K562 (cell line): ENCODE data around the gene DST. TPM values are rescaled to one million over a fixed set of nuclear protein-coding genes. Genes with fewer than 3 reads are reported as not detected.

Source experiments
- ATAC-seq: fragments of 200-7000 bp; cut with Tn5 transposase; 3 replicates; pipeline ENCODE4 v1.9.1; 2020; ENCODE audit warnings: moderate library complexity
- BruUV-seq: library from RNA; stranded (reverse); fragments of 400-500 nt; replicated peaks from 2 replicates; lab custom pipeline; 2021; lab: Mats Ljungman, UMichigan
- CTCF ChIA-PET: fragments of 300-600 bp; formaldehyde crosslinking; extraction: SDS; loops from one replicate; lab custom pipeline; 2021; ENCODE audit warnings: low intra/inter-chr PET ratio; lab: Yijun Ruan, JAX
- POLR2A ChIA-PET: fragments of 300-600, 350-650 bp; sonication (Branson Sonifier 250); formaldehyde crosslinking; extraction: SDS; loops from one replicate; lab custom pipeline; 2021; ENCODE audit warnings: antibody characterized with exemption, inconsistent platforms; lab: Yijun Ruan, JAX
- DNase-seq, 4 experiments: peaks; one replicate each; pipeline versions ENCODE4 v3.0.0 to v3.0.0-alpha.2; 2011 to 2018; ENCODE audit warnings: low spot score in 3 of 4, mixed read lengths in 3 of 4; ENCODE audit errors: extremely low read depth in 1 of 4
- FAIRE-seq: peaks from 2 replicates; lab custom pipeline; 2011; peaks lifted over from hg19 to GRCh38; lab: Jason Lieb, UNC
- H2AFZ ChIP-seq: 2 replicates; pipeline ENCODE4 v1.6.0; 2011; ENCODE audit warnings: low read depth, low read length, control low read depth, inconsistent platforms
- H3K27ac ChIP-seq: fragments of 200-600 bp; 3 replicates; pipeline ENCODE4 v1.8.0; 2011; ENCODE audit warnings: low read depth, mild to moderate bottlenecking, control low read depth, inconsistent platforms, low read length, moderate library complexity, mixed read lengths; ENCODE audit errors: extremely low read depth
- H3K27me3 ChIP-seq, 2 experiments: fragments of 300-600 bp in 1 of 2; 2 replicates in 1 of 2; 3 replicates in 1 of 2; pipeline versions ENCODE4 v1.6.0 to v1.8.0; 2011; ENCODE audit warnings: inconsistent platforms in 2 of 2, low read length in 2 of 2, mild to moderate bottlenecking in 1 of 2, mixed read lengths in 1 of 2, moderate library complexity in 1 of 2; ENCODE audit not compliant: control insufficient read depth in 2 of 2, insufficient read depth in 2 of 2
- H3K36me3 ChIP-seq: fragments of 300-600 bp; 3 replicates; pipeline ENCODE4 v1.8.0; 2011; ENCODE audit warnings: mild to moderate bottlenecking, low read length, inconsistent platforms; ENCODE audit not compliant: control insufficient read depth, insufficient read depth
- H3K4me1 ChIP-seq, 2 experiments: fragments of 200-600 bp in 1 of 2; replicated peaks in 1 of 2; 2 replicates in 1 of 2; 3 replicates in 1 of 2; pipeline versions ENCODE4 v1.5.1 to v1.8.0; 2011; ENCODE audit warnings: inconsistent platforms in 2 of 2, low read length in 2 of 2, mild to moderate bottlenecking in 1 of 2, mixed read lengths in 1 of 2, moderate library complexity in 1 of 2; ENCODE audit not compliant: control insufficient read depth in 2 of 2, insufficient read depth in 2 of 2
- H3K4me2 ChIP-seq: 2 replicates; pipeline ENCODE4 v1.6.1; 2011; ENCODE audit warnings: low read length, control low read depth, inconsistent platforms, mixed read lengths; ENCODE audit not compliant: insufficient read depth
- H3K4me3 ChIP-seq: fragments of 200-600 bp; sonication (generic), shearing (Covaris generic); 2 replicates; pipeline ENCODE4 v1.5.1; 2016; ENCODE audit warnings: control low read depth, inconsistent platforms
- H3K79me2 ChIP-seq: fragments of 200-600 bp; 3 replicates; pipeline ENCODE4 v1.8.0; 2011; ENCODE audit warnings: low read length, inconsistent platforms; ENCODE audit not compliant: control insufficient read depth, insufficient read depth
- H3K9ac ChIP-seq, 2 experiments: 2 replicates each; pipeline versions ENCODE4 v1.6.0 to v1.6.1; 2011; ENCODE audit warnings: low read depth in 2 of 2, low read length in 2 of 2, control low read depth in 1 of 2, inconsistent platforms in 1 of 2, mild to moderate bottlenecking in 1 of 2, mixed read lengths in 1 of 2; ENCODE audit not compliant: insufficient read depth in 1 of 2
- H3K9me1 ChIP-seq: one replicate; pipeline ENCODE4 v1.6.0; 2011; ENCODE audit warnings: inconsistent platforms, mild to moderate bottlenecking, low read length, moderate library complexity; ENCODE audit not compliant: control insufficient read depth, insufficient read depth
- H3K9me3 ChIP-seq: replicated peaks from 2 replicates; pipeline ENCODE4 v1.5.1; 2011; ENCODE audit warnings: low read depth, low read length, inconsistent platforms; ENCODE audit not compliant: control insufficient read depth, insufficient read depth
- H4K20me1 ChIP-seq: replicated peaks from 2 replicates; pipeline ENCODE4 v1.6.1; 2011; ENCODE audit warnings: low read length, inconsistent platforms, mixed read lengths; ENCODE audit not compliant: control insufficient read depth, insufficient read depth
- CTCFL ChIP-seq: IDR thresholded peaks from 2 replicates; pipeline ENCODE4 v1.6.1; 2011; ENCODE audit warnings: borderline replicate concordance, low read depth, mild to moderate bottlenecking, moderate library complexity, low read length; ENCODE audit not compliant: insufficient read depth, poor library complexity, severe bottlenecking
- ZBTB26 ChIP-seq: fragments of 450-650 bp; formaldehyde crosslinking; IDR thresholded peaks from 2 replicates; pipeline ENCODE4 v1.4.0; 2022; ENCODE audit warnings: missing genetic modification characterization
- ZNF121 ChIP-seq: sonication (generic); formaldehyde crosslinking; conservative IDR thresholded peaks from 2 replicates; pipeline ENCODE4 v1.8.0; 2022; ENCODE audit warnings: missing genetic modification reagents
- ZNF174 ChIP-seq: fragments of 250-450 bp; sonication (Bioruptor Pico); IDR thresholded peaks from 2 replicates; pipeline ENCODE4 v1.4.0; 2020; ENCODE audit warnings: mild to moderate bottlenecking
- ZNF398 ChIP-seq: fragments of 250-450 bp; sonication (Bioruptor Pico); IDR thresholded peaks from 2 replicates; pipeline ENCODE4 v1.8.0; 2021; ENCODE audit warnings: moderate library complexity, mild to moderate bottlenecking, inconsistent platforms
- WGBS: fragments of 100-300 bp; shearing (Covaris generic); methylation state at CpG from one replicate; pipeline ENCODE4 v1.1.6; 2016; ENCODE audit warnings: low coverage, mixed read lengths; ENCODE audit not compliant: insufficient coverage; ENCODE audit errors: missing lambda C conversion rate; 5-methylcytosine and 5-hydroxymethylcytosine counted together
- in situ Hi-C: fragments of 300-500 bp; cut with MboI; formaldehyde crosslinking; loops from 4 replicates; pipeline ENCODE4 v1.15.0; 2018; ENCODE audit warnings: inconsistent platforms, mixed read lengths
- intact Hi-C: fragments of 100-400 bp; cut with micrococcal nuclease; formaldehyde crosslinking; loops from 2 replicates; pipeline ENCODE4 v1.14.2; 2022
- polyA plus RNA-seq, 8 experiments: library from polyadenylated mRNA; depleted of rRNA in 4 of 8; stranded (reverse) in 5 of 8; unstranded in 3 of 8; fragments of >200 nt; fragmentation: Nextera tagmentation in 2 of 8; fragmentation: Illumina TruSeq in 1 of 8; extraction: Ambion mirVana in 2 of 8; extraction: Trizol in 1 of 8; gene quantifications; 2 replicates each; pipeline versions ENCODE4 v1.2.1 to v1.2.3, GENCODE V29; 2011 to 2014; ENCODE audit warnings: inconsistent platforms in 1 of 8, missing spikeins in 1 of 8
- total RNA-seq, 7 experiments: library from RNA; depleted of rRNA in 6 of 7; stranded (reverse); fragments of >200 nt in 6 of 7; fragmentation: Illumina TruSeq in 2 of 7; extraction: Trizol in 2 of 7; gene quantifications; 2 replicates each; pipeline versions ENCODE4 v1.2.1 to v1.2.3, GENCODE V29; 2011 to 2021; ENCODE audit warnings: low replicate concordance in 1 of 7

The DST gene
- total and polyA plus RNA-seq, 9 of the 15 experiments (the other 6 are each of a cell fraction or from before 2014, with no cell fraction given): 5.2 to 21.9 (median 13.3) TPM

- Histone ChIP-seq H2AFZ (no peak overlapping the region), H3K4me2 (no peak overlapping the region), H3K9ac (no peak overlapping the region), H3K9me1 (no peaks in the 10 kb centered on the region), H3K9me3 (no peaks in the 10 kb centered on the region), H3K4me3 (no peak overlapping the region), H3K36me3 (no peaks in the 10 kb centered on the region), H3K4me1 (no peaks in the 10 kb centered on the region), H3K27me3 (peaks cover 0 to 4% of the 10 kb centered on the region in 2 experiments; a peak in 2 of 5 replicates), H3K79me2 (no peaks in the 10 kb centered on the region), H4K20me1 (no peaks in the 10 kb centered on the region), H3K27ac (no peak overlapping the region)
- CTCF ChIA-PET: no interaction called here
- ATAC-seq: no peak
- in situ Hi-C loops: no loop called here
- no peak for DNase-seq
- no peak for FAIRE-seq
- BruUV-seq: no TSS peak
- POLR2A ChIA-PET: no interaction called here
- WGBS: 0% methylated on average over 2 of the region's 2 CpGs
- TF ChIP-seq ZNF174 (CRISPR knock-in tag) (no peak), ZNF121 (CRISPR knock-in tag) (no peak), ZNF398 (CRISPR knock-in tag) (no peak), CTCFL (no peak), ZBTB26 (no peak)
- intact Hi-C loops: no loop called here
Measured at GRCh38 chr6:56450882-56451739, 191.6 kb downstream of the DST start.
